Kidney (tissue), 14 donors: Measurements from ENCODE around the gene UBTD1. TPM values are rescaled to one million over a fixed set of nuclear protein-coding genes. Genes with fewer than 3 reads are reported as not detected.

Experiments used
- DNase-seq, 5 donors: peaks; one replicate each; pipeline ENCODE4 v3.0.0-alpha.2; 2013 to 2020
- FAIRE-seq: peaks from 2 replicates; lab custom pipeline; 2012; peaks lifted over from hg19 to GRCh38; lab: Jason Lieb, UNC
- H3K27ac ChIP-seq, 2 donors: one replicate each; pipeline ENCODE4 v1.7.0; 2013; ENCODE audit warnings: low read depth in 2 of 2, low read length in 2 of 2, inconsistent platforms in 1 of 2
- H3K27me3 ChIP-seq: one replicate; pipeline ENCODE4 v1.7.1; 2013; ENCODE audit warnings: low read length, inconsistent platforms; ENCODE audit not compliant: control insufficient read depth, insufficient read depth
- H3K36me3 ChIP-seq, 3 donors: one replicate each; pipeline versions ENCODE4 v1.7.0 to v1.7.1; 2013; ENCODE audit warnings: low read length in 3 of 3, control low read depth in 1 of 3, inconsistent platforms in 1 of 3; ENCODE audit not compliant: insufficient read depth in 3 of 3, control insufficient read depth in 2 of 3
- H3K4me1 ChIP-seq, 3 donors: one replicate each; pipeline versions ENCODE4 v1.7.0 to v1.7.1; 2013; ENCODE audit warnings: low read length in 3 of 3, inconsistent platforms in 1 of 3, low read depth in 1 of 3; ENCODE audit not compliant: control insufficient read depth in 2 of 3, insufficient read depth in 2 of 3
- H3K4me3 ChIP-seq, 3 donors: one replicate each; pipeline versions ENCODE4 v1.7.0 to v1.8.1; 2013; ENCODE audit warnings: low read length in 3 of 3, control low read depth in 1 of 3, inconsistent platforms in 1 of 3
- H3K9ac ChIP-seq, 3 donors: one replicate each; pipeline versions ENCODE4 v1.7.0 to v1.7.1; 2013; ENCODE audit warnings: low read length in 3 of 3, control low read depth in 1 of 3, inconsistent platforms in 1 of 3
- H3K9me3 ChIP-seq, 3 donors: one replicate each; pipeline versions ENCODE4 v1.7.0 to v1.7.1; 2013; ENCODE audit warnings: low read length in 3 of 3, control low read depth in 1 of 3, inconsistent platforms in 1 of 3; ENCODE audit not compliant: control insufficient read depth in 2 of 3, insufficient read depth in 1 of 3
- CTCF ChIP-seq: IDR thresholded peaks from 3 replicates; pipeline ENCODE4 v1.5.1; 2012; ENCODE audit warnings: mild to moderate bottlenecking, moderate library complexity, borderline replicate concordance; ENCODE audit not compliant: insufficient read depth; ENCODE audit errors: extremely low read depth
- intact Hi-C: fragments of 100-400 bp; cut with DNase I; formaldehyde crosslinking; loops from one replicate; pipeline ENCODE4 v1.11.1; 2022
- polyA plus RNA-seq: library from polyadenylated mRNA; stranded (reverse); fragments of 350-450 nt; fragmentation: Illumina TruSeq; extraction: RNeasy Lipid Tissue Mini Kit (QIAGEN cat#74804); gene quantifications from one replicate; pipeline ENCODE4 v1.2.3, GENCODE V29; 2014; ENCODE audit warnings: low read depth, low replicate concordance; ENCODE audit not compliant: insufficient read depth
- total RNA-seq: library from RNA; stranded (reverse); fragmentation: NEBNext Ultra II Directional; extraction: Animal tissue kit (Norgen Biotek cat#: 25700); gene quantifications from one replicate; pipeline ENCODE4 v1.2.1, GENCODE V29; 2021
- donor health status: control.
- donor health status: control.
- donor health status: control.
- donor health status: control.
- donor health status: control.
- donor health status: DM: yes; HTN: yes; CAD: no.
- donor health status: Normal renal cell carcinoma (clear cell type).

Gene UBTD1
- total and polyA plus RNA-seq, 2 donors from 2014 or later = 17.4 to 26.1 TPM

- H3K27me3 ChIP-seq = no peaks in the 10 kb centered on the region
Measured at GRCh38 chr10:97585439-97585811, 86.7 kb downstream of the UBTD1 start.

GRCh38 chr10:97587183-97587582 is 88.5 kb downstream of the UBTD1 start:
- DNase-seq (no peak), FAIRE-seq (no peak)
- no peak for TF ChIP-seq CTCF
- H3K4me1 ChIP-seq = peaks cover 0 to 30% (median 13%) of the 10 kb centered on the region in 3 donors
- no peaks in the 10 kb centered on the region for H3K27me3 ChIP-seq
- H3K9ac ChIP-seq = peak overlapping the region in 1 of 3 donors; percentile 86
- peak overlapping the region in 1 of 2 donors; percentile 72 for H3K27ac ChIP-seq
- H3K9me3 ChIP-seq = no peaks in the 10 kb centered on the region
- H3K36me3 ChIP-seq = no peaks in the 10 kb centered on the region
- H3K4me3 ChIP-seq = peak overlapping the region in 2 of 3 donors; percentile 54 to 76
- intact Hi-C loops = no loop called here

More at GRCh38 chr10:97585439-97585811, 86.7 kb downstream of the UBTD1 start:
- Histone ChIP-seq H3K9me3 (no peaks in the 10 kb centered on the region), H3K36me3 (no peaks in the 10 kb centered on the region), H3K9ac (peak overlapping the region in 1 of 3 donors; percentile 86), H3K4me3 (peak overlapping the region in 2 of 3 donors; percentile 40 to 76), H3K4me1 (peaks cover 0 to 32% (median 17%) of the 10 kb centered on the region in 3 donors), H3K27ac (peak overlapping the region; percentile 94 to 95)
- TF ChIP-seq CTCF = no peak
- FAIRE-seq = no peak
- intact Hi-C loops = no loop called here
- no peak for DNase-seq

GRCh38 chr10:97589479-97589878 is 90.8 kb downstream of the UBTD1 start, which contains the start of gene C10orf62:
Gene C10orf62, plus strand, starts transcription at chr10:97589721. Its CDS starts 177 bp downstream, at chr10:97589898.
- H3K4me1 ChIP-seq = peaks cover 0 to 24% (median 8%) of the 10 kb centered on the region in 3 donors
- H3K27me3 ChIP-seq = no peaks in the 10 kb centered on the region
- DNase-seq = no peak
- no peaks in the 10 kb centered on the region for H3K36me3 ChIP-seq
- peak within 1 kb of the TSS in 1 of 3 donors; percentile 11 for H3K4me3 ChIP-seq
- no peaks in the 10 kb centered on the region for H3K9me3 ChIP-seq
- FAIRE-seq = no peak
- intact Hi-C loops = no loop called here
- H3K9ac ChIP-seq = peak within 1 kb of the TSS in 1 of 3 donors; percentile 12
- TF ChIP-seq CTCF = no peak
- peak within 1 kb of the TSS in 1 of 2 donors; percentile 32 for H3K27ac ChIP-seq
